HG03139 (cell line): ENCODE results near the gene TRAF5.
"Not testable (repeated sequence)": the region's sequence is repeated elsewhere in the genome, so short reads cannot be mapped to it uniquely, and the experiment has no call there.

Experiments used
- ATAC-seq: cut with Tn5 transposase; IDR thresholded peaks from one replicate; pipeline ENCODE4 v1.9.1; 2021; ENCODE audit not compliant: unreplicated experiment

Gene TRAF5

DNA sequence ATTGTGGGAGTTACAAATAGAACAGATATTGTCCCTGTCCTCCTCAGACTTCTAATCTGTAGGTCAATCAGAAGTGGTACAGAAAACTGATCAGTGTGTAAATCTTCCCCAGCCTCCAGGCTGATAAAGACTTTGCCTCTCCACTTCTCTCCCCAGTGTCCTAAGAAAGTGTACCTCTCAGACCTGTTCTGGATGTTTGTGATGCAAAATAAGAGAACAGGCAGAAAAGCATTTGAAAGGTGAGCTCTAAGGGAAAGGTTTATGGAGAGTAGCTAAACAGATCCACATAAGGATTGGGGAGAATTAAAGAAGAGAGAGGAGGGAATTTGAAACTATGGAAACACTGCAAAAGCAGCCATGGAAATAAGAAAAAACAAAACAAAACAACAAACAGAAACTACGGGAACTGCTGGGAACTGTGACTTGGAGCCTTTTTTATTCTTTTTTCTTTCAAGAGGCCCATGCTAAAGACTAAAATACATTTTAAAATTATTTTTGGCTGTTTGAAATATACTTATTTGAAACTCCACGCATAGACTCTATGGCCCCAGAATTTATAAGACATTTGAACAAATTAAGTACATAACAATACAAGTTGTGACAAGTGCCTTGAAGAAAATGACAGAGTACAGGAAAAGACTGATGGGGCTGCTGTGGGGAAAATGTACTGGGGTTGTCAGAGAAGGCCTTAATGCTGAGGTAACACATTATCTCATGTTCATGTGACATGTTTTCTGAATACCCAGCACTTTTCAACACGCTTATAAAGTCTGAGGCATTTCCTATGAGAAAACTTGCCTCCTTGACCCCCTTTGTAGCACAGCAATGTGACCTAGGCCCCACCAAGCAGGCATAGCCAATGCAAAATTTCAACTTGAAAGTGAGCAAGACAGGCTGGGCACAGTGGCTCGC, 51.2 kb downstream of the TRAF5 start:
- ATAC-seq, result no peak

- no peak for ATAC-seq
Observed at GRCh38 chr1:211378844-211379243, 52.2 kb downstream of the TRAF5 start.

DNA sequence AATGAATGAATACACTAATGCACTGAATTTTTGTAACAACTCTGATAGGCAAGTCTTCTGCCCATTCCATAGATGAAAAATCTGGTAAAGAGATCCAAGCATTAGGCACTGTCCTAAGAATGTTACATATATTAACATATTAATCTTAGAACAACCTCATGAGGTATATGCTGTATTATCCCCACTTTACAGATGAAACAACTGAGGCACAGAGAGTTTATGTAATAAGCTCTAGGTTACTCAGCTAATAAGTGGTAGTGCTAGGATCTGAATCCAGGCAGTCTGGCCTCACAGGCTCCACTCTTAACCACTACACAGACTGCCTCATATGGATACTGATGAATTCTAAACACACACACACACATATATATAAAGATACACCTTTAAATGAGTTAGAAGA, 52.8 kb downstream of the TRAF5 start:
- no peak for ATAC-seq

GRCh38 chr1:211381481-211382181, 55.0 kb downstream of the TRAF5 start:
- ATAC-seq, result no peak

GRCh38 chr1:211382182-211382713, 55.6 kb downstream of the TRAF5 start:
- no peak for ATAC-seq

- ATAC-seq, result peak; percentile 96
Observed at GRCh38 chr1:211382714-211383480, 56.3 kb downstream of the TRAF5 start.

DNA sequence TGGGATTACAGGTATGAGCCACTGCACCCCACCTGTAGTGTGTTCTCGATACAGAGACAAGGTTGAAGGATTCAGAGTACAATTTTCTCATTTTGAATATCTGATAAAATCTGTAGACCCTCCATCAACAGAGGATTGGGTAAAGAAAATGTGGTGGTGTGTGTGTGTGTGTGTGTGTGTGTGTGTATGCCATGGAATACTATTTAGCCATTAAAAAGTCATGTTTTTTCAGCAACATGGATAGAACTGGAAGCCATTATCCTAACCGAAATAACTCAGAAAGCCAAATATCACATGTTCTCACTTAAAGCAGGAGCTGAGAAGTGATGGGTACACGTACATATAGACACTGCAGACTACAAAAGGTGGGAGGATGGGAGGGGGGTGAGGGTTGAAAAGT, 57.9 kb downstream of the TRAF5 start:
- ATAC-seq, result no peak

DNA sequence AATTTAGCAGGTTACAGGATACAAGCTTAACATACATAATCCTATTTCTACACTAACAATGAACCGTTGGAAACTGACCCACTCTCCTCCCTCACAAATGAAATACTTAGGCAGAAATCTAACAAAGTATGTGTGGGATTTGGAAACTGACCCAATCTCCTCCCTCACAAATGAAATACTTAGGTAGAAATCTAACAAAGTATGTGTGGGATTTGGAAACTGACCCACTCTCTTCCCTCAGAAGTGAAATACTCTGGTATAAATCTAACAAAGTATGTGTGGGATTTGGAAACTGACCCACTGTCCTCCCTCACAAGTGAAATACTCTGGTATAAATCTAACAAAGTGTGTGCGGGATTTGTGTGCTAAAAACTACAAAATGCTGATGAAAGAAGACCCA, 60.3 kb downstream of the TRAF5 start:
- no peak for ATAC-seq

DNA sequence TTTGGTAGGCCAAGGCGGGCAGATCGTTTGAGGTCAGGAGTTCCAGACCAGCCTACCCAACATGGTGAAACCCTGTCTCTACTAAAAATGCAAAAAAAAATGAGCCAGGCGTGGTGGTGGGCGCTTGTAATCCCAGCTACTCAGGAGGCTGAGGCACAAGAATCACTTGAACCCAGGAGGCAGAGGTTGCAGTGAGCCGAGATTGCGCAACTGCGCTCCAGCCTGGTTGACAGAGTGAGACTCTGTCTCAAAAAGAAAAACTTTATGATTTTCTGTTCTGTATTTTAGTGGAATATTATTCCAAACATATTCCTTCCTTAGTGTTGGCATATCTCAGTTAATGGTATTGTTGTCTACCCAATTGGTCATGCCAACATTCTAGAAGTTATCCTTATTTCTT, 64.2 kb downstream of the TRAF5 start:
- not testable (repeated sequence) for ATAC-seq

DNA sequence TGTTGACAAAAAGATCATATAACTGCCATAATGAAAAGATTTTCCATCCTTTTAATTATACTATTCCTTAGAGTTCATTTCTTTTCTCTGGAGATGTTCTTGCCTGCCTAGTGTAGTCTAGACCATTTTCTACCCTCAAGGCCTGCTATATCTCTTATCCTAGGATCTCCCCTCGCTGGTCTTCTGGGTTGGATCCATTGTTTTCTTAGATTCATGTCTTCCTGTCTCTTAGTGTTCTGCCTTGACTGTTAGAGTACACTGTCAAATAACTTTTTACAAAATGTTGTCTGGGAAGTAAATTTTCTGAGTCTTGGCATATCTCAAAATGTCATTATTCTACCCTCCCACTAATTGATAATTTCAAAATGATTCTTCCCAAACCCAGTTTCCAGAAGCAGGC, 66.6 kb downstream of the TRAF5 start:
- no peak for ATAC-seq

GRCh38 chr1:211398266-211398930, 71.8 kb downstream of the TRAF5 start:
- not testable (repeated sequence) for ATAC-seq

DNA sequence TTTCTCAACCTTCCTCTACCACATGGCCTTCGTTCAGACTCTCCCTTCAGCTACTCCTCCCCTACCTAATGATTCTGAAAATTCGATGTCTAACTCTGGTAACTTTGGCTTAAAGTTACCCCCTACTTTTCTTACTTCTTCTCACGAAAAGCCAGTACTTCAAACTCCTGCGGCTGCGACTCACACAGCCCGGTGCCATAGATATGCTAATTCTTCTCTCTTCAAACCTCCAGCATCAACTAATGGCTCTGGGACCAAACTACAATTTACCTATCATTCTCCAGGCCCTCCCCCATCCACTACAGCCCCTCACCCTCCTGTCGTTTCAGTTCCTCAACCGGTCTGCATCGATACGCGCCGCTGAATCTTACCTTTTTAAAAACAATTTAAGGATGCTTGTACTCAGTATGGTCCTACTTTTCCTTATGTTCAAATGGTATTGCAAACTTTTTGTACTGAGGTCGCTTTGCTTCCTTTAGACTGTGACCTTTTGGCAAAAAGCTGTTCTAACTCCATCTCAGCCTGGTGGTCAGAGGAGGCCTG, 73.3 kb downstream of the TRAF5 start:
- ATAC-seq, result not testable (repeated sequence)

DNA sequence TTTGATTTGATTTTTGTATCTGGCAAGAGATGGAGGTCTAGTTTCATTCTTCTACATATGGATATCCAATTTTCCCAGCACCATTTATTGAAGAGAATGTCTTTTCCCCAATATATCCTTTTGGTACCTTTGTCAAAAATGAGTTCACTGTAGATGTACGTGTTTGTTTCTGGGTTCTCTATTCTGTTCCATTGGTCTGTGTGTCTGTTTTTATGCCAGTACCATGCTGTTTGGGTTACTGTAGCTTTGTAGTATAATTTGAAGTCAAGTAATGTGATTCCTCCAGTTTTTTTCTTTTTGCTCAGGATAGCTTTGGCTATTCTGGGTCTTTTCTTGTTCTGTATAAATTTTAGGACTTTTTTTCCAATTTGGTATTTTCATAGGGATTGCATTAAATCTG, 75.1 kb downstream of the TRAF5 start:
- not testable (repeated sequence) for ATAC-seq

DNA sequence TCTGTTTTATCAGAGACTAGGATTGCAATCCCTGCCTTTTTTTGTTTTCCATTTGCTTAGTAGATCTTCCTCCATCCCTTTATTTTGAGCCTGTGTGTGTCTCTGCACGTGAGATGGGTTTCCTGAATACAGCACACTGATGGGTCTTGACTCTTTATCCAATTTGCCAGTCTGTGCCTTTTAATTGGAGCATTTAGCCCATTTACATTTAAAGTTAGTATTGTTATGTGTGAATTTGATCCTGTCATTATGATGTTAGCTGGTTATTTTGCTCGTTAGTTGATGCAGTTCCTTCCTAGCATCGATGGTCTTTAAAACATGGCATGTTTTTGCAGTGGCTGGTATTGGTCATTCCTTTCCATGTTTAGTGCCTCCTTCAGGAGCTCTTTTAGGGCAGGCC, 79.5 kb downstream of the TRAF5 start:
- ATAC-seq, result not testable (repeated sequence)

DNA sequence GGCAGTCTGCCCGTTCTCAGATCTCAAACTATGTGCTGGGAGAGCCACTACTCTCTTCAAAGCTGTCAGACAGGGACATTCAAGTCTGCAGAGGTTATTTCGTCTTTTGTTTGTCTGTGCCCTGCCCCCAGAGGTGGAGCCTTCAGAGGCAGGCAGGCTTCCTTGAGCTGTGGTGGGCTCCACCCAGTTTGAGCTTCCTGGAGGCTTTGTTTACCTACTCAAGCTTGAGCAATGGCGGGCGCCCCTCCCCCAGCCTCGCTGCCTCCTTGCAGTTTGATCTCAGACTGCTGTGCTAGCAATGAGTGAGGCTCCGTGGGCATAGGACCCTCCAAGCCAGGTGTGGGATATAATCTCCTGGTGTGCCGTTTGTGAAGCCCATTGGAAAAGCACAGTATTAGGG, 81.1 kb downstream of the TRAF5 start:
- not testable (repeated sequence) for ATAC-seq

DNA sequence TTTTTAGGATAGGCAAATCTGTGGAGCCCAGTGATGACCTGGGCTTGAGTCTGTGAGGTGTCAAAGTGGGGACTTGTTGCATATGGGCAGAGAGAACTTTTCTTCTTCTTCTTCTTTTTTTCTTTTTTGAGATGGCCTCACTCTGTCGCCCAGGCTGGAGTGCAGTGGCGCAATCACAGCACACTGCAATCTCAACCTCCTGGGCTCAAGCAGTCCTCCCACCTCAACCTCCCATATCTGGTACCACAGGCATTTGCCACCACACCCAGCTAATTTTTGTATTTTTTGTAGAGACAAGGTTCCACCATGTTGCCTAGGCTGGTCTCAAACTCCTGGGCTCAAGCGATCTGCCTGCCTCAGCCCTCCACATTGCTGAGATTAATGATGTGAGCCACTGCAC, 85.0 kb downstream of the TRAF5 start:
- no peak for ATAC-seq

GRCh38 chr1:211415700-211416099, 89.1 kb downstream of the TRAF5 start:
- ATAC-seq, result no peak

DNA sequence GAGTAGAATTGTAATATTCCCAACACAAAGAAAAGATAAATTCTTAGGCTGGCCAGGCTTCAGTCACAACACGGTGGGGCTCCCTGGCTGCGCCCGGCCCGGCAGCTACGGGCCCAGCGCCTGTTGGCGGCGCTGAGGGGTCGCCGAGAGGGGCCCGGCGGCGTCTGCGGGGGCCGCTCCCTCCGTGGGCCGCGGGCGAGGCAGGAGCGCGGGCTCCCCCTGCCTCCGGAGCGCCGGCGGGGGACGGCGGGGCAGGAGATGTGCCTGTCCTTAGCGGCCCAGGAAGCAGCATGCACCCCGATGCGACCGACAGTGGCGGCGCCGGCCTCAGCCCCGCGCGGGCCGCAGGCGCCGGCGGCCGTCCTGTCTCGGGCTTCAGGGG, 89.6 kb downstream of the TRAF5 start:
- peak; percentile 59 for ATAC-seq

GRCh38 chr1:211416628-211417323, 90.1 kb downstream of the TRAF5 start:
- ATAC-seq, result peak; percentile 58

- ATAC-seq, result no peak
Observed at GRCh38 chr1:211420389-211420788, 93.8 kb downstream of the TRAF5 start.
